Measurements from ENCODE around the gene IVNS1ABP.
"Not testable (repeated sequence)": the region's sequence is repeated elsewhere in the genome, so short reads cannot be mapped to it uniquely, and the experiment has no call there.

IVNS1ABP gene

GRCh38 chr1:185291652-185292051 is 25.4 kb downstream of the IVNS1ABP start:
- no peak for DNase-seq

GRCh38 chr1:185291159-185291558 is 25.9 kb downstream of the IVNS1ABP start:
- no peak for DNase-seq

GRCh38 chr1:185289880-185290279 is 27.2 kb downstream of the IVNS1ABP start:
- no peak for DNase-seq

- no peak for DNase-seq
Measured at GRCh38 chr1:185288435-185288834, 28.6 kb downstream of the IVNS1ABP start.

- DNase-seq = no peak
Measured at GRCh38 chr1:185287451-185287850, 29.6 kb downstream of the IVNS1ABP start.

- no peak for DNase-seq
Measured at GRCh38 chr1:185284533-185285276, 32.3 kb downstream of the IVNS1ABP start.

GRCh38 chr1:185284116-185284515 is 32.9 kb downstream of the IVNS1ABP start:
- DNase-seq = no peak

GRCh38 chr1:185281245-185281644 is 35.8 kb downstream of the IVNS1ABP start:
- DNase-seq = no peak

- DNase-seq = no peak
Measured at GRCh38 chr1:185280589-185280988, 36.5 kb downstream of the IVNS1ABP start.

GRCh38 chr1:185279571-185279970 is 37.5 kb downstream of the IVNS1ABP start:
- DNase-seq = no peak

GRCh38 chr1:185271921-185272320 is 45.1 kb downstream of the IVNS1ABP start:
- DNase-seq = no peak

- no peak for DNase-seq
Measured at GRCh38 chr1:185268352-185268751, 48.7 kb downstream of the IVNS1ABP start.

GRCh38 chr1:185267701-185268100 is 49.3 kb downstream of the IVNS1ABP start:
- DNase-seq = no peak

GRCh38 chr1:185267301-185267700 is 49.7 kb downstream of the IVNS1ABP start:
- no peak for DNase-seq

- no peak for DNase-seq
Measured at GRCh38 chr1:185265314-185265713, 51.7 kb downstream of the IVNS1ABP start.

GRCh38 chr1:185263780-185264179 is 53.3 kb downstream of the IVNS1ABP start:
- DNase-seq = no peak

- DNase-seq = no peak
Measured at GRCh38 chr1:185263292-185263691, 53.8 kb downstream of the IVNS1ABP start.

GRCh38 chr1:185262151-185262550 is 54.9 kb downstream of the IVNS1ABP start:
- no peak for DNase-seq

GRCh38 chr1:185260611-185261010 is 56.4 kb downstream of the IVNS1ABP start:
- DNase-seq = no peak

GRCh38 chr1:185258676-185259075 is 58.4 kb downstream of the IVNS1ABP start:
- DNase-seq = no peak

GRCh38 chr1:185257950-185258208 is 59.2 kb downstream of the IVNS1ABP start:
- no peak for DNase-seq

GRCh38 chr1:185257116-185257949 is 59.7 kb downstream of the IVNS1ABP start:
- not testable (repeated sequence) for DNase-seq

- not testable (repeated sequence) for DNase-seq
Measured at GRCh38 chr1:185255595-185255994, 61.4 kb downstream of the IVNS1ABP start.

- DNase-seq = not testable (repeated sequence)
Measured at GRCh38 chr1:185252404-185252803, 64.6 kb downstream of the IVNS1ABP start.
